NCI-H526 treated with DMSO at 0.1 percent for 48 hours (cell line): ENCODE measurements around the gene ST6GALNAC2.

Experiments used
- DNase-seq: peaks from one replicate; lab custom pipeline; 2025; lab: John Stamatoyannopoulos, UW

ST6GALNAC2 gene

DNA sequence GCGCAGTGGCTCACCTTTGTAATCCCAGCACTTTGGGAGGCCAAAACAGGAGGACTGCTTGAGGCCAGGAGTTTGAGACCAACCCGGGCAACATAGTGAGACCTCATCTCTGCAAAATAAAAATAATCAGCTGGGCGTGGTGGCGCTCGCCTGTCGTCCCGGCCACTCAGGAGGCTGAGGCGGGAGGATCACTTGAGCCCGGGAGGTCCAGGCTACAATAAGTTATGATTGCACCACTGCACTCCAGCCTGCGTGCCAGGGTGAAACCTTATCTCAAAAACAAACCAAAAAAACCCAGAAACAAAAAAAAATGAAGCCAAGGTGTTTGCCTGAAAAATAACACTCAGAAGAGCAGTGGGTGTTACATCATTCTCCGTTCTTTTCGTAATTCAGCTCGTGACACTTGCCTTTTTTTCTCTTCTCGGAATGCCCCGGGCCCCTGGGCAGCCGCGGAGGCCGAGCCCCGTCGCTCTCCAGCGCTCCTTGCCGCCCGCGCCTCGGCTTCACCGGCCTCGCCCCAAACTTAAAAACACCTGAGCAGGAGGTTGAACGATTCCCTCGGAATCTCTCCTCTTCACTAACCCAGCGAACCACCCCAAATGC, 28.8 kb downstream of the ST6GALNAC2 start:
- DNase-seq = no peak

DNA sequence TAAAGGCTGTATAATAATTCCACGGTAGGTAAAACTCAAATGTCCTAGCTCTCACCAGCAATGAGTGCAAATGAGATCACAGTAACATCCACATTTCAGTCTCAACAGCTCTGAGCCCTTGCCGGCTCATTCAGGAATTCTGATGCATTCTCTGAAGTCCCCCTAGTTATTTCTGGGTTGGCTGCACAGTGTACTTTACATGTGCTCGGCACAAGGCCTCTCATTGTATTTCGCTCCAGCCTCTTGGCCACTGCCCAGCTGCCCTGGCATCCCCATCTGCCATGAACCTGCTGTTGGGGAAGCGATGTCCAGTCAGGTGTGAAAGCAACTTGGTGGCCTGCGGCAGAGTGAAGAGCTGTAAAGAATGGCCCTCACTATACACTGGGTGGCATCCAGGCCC, 31.5 kb downstream of the ST6GALNAC2 start:
- peak; percentile 10 for DNase-seq

DNA sequence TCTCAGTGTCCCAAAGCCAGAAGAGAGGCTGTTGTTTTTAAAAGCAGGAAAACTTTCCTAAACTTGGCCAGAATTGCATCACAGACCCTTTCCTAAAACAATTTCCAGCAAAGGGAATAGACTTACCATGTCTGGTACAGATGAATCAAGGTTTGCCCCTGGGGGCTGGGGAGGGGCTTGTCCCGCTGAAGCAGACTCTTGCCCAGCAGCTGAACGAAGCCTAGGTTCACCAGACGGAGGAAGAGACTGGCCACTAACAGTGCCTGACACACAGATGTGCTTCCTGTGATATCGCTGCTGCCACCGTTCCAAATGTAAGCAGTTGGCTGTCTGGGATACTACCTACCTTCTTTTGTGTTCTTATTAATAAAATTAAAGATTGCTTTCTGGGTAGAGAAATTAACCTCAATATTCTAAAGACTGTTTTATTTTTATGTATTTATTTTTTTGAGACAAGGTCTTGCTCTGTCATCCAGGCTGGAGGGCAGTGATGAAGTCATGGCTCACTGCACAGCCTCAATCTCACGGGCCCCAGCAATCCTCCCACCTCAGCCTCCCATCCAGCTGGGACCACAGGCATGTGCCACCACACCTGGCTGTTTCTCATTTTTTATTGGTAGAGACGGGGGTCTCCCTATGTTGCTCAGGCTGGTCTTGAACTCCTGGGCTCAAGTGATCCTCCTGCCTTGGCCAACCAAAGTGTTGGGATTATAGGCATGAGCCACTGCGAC, 32.3 kb downstream of the ST6GALNAC2 start:
- DNase-seq = no peak

DNA sequence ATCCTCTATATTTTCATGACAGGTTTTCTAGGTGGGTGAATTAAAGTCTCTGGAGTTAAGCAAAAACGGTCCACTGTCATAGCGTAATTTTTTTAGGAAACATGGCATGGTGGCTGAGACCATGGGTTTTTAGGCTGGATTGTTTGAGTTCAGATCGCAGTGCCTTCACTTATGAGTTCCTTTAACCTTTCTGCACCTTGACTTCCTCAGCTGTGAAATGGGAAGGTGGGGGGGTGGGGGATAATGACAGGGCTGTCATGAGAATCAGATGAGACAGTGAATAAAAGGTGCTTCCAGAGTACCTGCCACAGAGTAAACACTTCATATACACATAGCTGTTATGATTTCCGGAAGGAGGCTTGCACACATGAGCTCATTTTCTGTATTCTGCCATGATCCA, 34.0 kb downstream of the ST6GALNAC2 start:
- DNase-seq = no peak

DNA sequence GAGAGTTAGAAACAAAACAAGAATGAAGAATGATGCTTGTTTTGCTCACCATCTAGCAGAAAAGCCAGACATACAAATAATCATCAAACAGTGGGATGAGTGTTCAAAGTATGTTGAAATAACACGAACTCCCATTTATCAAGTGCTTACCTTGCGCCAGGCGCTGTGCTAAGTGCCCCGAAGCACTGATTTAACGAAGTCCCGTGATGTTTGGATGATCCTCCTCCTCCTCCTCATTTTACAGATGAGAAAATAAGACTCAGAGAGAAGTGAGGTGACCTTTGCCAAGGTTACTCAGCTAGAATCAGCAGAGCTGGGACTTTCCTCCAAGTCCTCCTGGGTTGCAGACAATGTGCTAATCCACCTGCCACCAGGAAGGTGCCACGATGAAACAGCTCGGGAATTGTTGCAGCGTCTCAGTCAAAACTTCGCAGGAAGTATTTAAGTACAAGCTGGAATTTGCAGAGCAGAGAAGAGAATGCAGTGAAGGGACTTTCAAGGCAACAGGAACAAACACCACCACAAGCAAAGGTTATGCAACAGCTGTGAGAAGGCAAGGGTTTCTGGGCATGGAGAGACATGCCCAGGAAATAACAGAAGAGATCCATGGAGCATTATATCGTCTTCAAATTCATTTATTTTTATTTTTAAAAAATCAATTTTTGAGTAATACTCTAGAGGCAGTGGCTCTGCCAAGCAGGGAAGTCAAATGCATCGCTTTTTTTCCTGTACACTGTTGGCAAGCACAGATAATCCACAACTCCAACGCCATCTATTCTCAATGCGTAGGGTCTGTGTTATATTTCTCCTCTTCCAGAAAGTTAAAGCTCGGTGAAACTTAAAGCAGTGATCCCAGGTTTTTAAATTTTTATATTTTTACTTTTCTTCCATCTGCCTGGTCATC, 34.7 kb downstream of the ST6GALNAC2 start:
- no peak for DNase-seq

DNA sequence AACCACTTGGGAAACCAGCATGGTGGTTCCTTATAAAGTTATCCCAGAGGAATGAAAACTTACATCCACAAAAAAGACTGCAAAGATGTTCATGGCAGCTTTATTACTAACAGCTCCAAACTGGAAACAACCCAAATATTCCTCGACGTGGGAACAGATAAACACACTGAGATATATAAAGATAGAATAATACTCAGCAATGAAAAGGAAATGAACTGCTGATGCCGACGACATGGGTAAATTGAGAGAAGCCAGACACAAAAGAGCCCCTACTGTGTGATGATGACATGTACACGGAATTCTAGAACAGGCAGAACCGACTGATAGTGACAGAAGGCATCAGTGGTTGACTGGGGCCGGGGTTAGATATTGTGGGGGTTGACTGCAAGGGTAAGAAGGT, 36.1 kb downstream of the ST6GALNAC2 start:
- DNase-seq = no peak

DNA sequence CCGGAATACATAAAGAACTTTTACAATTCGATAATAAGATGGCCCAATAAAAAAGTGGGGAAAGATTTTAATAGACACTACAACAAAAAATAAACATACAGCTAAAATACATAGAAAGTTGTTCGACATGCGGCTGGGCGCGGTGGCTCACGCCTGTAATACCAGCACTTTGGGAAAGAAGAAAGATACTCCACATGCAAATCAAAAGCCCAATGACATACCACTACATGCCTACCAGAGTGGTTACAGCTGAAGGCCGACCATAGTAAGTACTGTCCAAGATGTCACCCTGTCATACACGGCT, 36.5 kb downstream of the ST6GALNAC2 start:
- no peak for DNase-seq

DNA sequence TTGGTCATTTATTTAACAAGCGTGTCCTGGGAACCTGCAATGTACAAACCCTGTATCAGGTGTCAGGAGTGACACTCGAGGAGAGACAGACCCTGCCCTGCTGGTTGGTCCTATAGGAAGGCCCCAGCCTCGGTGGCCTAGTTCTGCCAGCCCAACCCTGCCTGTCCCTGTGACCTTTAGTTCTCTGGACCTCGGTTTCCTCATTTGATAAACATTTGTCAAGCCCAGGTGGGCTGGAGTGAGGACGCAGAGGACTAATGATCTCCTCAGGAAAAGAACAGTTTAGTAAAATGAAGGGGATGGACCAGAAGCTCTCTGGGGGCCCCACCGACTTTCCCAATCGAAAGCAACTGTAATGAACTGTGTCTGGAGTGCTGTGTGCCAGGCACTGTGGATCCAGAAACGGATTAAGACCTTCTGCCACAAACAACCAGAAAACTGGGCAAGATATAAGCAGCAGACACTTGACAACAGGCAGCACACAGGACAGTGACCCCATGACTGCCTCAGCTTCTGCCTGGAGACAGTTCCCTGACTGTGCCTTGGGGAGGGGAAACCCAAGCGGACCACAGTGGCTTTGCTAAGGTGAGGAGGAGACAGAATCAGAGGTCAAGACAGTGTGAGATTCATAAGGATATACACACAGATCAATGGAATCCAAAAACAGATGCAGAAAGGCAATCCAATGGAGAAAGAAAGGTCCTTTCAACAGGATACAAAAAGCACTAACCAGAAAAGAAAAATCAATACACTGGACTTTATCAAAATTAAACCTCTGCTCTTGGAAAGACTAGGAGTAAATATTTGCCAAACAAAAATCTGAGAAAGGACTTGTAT, 37.1 kb downstream of the ST6GALNAC2 start:
- DNase-seq = no peak

DNA sequence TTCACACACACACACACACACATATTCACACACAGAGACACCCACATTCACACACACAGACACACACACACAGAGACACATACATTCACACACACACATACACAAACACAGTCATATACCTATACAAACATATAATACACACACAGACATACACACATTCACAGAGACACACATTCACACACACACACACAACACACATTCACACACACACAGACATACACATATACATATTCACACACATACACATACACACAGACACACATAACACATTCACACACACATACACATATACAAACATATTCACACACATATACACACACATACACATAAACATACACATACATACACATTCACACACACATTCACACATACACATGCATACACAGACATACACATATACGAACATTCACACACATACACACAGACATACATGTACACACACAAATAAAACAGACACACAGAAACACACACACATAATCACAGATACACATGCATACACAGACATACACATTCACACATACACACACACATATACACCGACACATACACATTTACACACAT, 37.9 kb downstream of the ST6GALNAC2 start:
- DNase-seq = no peak

DNA sequence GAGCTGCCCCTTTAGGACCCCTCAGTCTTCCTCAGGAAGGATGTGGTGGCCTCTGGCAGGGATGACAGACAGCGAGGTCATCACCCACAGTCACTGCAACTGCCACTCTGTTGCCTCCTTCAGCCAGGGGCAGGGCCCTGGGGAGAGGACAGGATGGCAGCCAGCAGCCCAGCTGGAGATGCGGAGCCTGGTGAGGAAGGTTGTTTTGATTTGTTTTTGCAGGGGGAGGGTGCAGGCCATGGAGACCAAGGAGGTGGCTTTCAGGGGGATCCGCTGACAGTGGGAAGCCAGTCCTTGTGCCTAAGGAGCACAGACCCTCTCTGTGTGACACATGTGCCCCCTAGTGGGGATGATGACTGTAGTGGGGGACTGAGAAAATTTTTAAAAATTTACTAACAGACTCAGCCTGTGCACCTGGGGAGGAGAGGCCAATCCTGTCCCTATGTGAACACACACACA, 38.4 kb downstream of the ST6GALNAC2 start:
- peak; percentile 50 for DNase-seq

DNA sequence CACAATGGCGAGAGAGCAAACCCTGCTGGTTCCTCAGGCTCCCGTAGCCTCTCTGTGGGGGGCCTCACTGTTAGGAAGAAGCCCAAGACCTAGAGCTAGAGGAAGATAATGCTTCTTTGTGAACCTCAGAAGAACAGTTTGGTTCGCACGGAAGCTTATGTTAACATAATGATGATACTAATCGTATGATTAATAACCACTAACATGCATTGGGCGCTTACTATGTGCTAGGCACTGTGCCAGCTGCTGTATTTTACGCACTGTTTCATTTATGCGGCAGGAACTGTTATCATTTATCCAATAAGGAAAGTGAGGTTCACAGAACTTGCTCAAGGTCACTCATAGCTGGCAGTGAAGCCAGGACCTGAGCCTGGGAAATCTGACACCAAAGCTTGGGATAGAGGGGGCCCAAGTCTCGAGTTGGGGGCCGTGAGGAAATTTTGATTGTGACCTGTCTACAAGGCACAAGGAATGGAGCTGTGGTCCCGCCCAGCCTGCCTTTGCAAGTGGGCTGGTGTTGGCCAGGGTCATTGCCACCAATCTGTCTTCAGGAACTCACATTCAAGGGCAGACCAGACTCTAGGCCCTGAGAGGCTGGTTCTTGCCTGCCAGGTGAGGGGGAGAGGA, 39.0 kb downstream of the ST6GALNAC2 start:
- no peak for DNase-seq

DNA sequence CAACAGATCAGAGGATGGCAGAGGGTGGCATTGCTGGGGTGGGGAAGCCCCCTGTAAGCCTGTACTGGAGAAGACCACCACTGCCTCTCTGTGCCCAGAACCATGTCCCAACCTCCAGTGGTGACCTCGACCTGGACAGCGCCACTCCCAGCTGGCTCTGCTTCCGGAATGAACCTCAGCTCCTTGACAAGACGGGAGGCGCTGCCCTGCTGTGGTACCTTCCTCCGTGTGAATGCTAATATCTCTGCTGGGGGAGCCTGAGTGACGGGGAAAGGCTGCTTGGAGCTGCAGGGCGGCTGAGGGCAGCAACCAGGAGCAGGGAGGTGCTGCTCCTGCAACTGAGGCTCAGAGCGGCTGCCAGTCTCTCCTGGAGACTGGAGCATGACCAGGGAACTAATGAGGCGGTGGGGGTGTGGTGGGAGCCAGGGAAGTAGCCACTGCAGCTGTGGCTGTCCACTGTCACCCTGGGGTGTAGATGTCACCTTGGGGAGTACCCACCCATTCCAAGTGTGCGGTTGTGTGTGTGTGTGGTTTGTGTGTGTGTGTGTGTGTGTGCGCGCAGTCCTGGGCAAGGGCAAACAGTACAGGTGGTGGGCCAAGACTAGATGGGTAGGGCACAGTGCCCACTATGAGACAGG, 39.6 kb downstream of the ST6GALNAC2 start:
- DNase-seq = no peak

DNA sequence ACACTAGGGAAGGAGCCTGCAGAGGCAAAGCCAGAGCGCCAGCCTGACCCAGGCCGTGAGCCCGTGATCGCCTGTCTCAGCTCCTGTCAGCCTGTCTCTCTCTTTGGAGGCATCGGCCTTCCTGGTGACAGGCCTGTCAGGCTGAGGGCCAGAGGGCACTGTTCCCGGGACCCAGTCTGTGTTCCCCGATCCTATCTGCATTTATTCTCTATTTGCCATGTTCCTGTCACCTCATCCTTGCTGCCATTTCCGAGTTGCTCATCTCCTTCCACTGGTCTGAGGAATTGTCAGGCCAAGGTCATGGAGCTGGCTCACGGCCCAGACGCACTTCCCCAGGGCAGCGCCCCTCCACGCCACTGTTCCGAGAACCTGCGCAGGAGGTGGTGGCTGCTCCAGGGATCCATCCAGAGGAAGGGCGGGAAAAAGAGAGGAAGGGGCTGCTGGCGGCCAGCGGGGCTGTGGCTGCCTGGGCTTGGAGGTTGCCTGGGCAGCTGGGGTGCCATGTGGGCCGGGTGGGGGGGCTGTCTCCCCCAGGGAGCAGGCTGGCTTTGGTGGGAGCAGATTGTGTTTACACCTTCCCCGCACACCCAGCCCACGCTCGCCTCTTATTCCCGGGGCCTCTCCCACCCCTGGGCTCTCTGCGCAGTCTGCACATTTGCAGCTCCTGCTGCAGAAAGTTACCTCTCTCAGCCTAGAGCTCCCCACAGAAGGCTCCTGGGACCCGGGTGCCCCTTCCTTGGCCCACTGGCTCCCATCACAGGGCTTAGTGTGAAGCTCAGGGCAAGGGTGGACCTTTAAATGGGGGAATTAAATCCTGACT, 40.9 kb downstream of the ST6GALNAC2 start:
- DNase-seq = no peak

DNA sequence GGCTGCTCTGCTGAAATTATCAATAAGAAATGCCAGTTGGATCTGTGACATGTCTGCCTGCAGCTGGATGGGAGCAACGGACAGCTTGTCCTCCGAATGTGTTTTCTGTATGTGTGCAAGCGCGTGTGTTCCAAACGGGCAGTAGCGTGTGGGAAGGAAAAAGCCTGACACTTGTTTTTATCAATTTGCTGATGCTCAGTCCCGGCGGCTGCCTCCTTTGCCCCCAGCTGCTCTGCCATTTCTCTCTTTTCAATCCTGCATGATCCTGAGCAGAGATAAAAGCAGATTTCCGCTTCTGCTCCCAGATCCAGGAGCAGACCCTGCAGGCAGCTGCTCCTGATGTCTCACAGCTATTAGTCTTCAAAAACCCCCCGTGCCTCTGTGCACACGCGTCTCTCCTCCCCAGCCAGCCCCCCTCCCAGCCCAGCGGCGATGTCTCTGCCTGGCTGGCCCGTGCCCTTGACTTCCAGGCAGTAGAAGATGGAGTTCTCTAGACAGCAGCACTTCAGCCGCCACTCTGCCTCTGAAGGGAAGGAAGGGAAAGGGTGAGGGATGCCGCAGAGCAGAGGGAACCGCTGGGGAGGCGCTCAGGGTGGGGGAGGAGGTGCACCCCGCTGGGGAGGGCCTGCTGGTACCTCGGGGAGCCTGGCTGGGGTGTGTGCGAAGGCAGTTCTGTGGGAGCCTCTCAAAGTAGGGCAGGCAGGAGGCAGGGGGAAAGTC, 41.7 kb downstream of the ST6GALNAC2 start:
- no peak for DNase-seq

DNA sequence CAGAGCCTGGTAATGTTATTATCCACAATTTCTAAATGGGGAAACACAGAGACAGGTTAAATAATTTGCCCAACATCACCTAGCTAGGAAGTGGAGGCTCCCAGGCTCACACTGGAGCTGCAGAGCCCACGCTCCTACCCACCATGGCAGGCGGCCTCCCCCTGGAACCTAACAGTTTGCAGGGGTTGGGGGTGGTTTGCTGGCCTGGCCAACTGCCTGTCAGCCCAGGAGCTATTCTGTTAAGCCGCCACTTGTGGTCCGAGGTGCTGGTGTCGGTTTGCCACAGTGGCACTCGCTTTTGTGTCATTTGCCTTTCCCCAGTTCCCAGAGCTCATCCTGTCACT, 42.2 kb downstream of the ST6GALNAC2 start:
- no peak for DNase-seq

DNA sequence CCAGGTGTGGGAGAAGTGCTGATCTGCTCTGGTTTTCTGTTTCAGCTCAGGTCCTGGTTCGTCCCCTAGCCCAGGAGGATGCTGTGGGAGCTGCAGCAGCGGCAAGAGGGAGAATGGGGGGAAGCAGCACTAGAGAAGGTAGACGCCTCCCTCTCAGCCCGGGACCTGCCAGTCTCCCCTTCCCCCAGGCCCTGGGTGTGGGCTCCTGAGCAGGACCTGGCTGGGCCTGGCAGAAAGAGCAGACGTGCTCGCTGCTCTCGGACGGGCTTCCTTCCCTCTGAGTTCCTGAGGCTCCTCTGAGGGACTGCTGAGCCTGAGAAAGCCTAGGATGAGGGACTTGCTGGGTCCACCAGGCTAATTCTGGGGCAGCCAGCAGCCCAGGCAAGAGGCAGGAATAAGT, 42.7 kb downstream of the ST6GALNAC2 start:
- no peak for DNase-seq

DNA sequence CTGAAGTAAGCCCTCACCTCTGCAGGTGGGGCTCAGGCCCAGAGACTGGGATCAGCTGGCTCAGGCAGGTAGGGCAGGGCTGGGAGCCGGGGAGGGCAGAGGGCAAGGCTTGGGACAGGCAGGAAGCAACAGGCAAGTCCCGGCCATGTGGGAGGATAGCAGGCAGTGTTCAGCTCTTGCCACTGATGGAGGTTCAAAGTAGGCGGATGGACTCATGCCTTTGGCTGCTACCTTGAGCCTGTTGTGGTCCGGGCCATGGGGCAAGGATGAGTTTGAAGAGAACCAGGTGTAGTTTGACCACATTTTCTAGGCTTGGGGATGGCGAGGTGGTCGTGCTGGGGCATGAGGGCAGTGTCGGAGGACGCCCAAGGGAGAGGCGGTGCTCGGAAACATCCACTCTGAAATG, 43.1 kb downstream of the ST6GALNAC2 start:
- DNase-seq = no peak

DNA sequence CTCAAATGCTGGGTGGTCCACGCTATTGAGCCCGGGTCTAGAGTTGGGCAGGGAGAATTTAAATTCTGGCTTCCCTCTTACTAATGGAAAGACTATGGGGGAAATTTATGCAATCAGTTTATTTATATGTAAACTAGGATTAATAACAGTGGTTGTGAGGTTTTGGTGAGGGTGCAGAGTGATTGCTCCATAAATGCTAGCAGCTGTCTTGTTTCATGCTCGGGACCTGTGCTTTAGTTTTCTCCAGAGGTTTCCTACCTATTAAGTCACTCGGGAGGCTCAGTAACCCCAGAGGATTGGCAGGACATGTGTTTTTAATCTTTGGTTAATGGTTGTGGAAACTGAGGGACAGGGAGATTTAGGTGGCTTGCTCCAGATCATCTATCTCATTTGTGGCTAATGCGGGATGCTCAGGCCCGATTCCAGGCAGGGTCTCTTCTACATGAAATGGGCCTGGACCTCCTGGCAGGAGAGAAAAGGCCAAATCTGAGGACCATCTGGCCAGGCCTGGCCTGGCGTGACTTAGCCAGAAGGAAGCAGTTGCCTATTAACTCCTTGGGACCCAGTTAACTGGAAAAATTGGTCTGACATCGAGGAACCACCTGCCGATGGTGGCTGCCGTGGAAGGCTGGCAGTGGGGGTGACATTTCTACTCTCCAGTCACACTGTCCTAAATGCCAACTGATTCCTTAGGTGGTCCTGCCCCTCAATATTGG, 43.8 kb downstream of the ST6GALNAC2 start:
- no peak for DNase-seq
